ENCODE measurements around the gene LTBP1. TPM values are rescaled to one million over a fixed set of nuclear protein-coding genes. Genes with fewer than 3 reads are reported as not detected.

LTBP1 gene
- polyA plus RNA-seq, 1 donor (not counting 4 experiments of a cell fraction or from before 2014, with no cell fraction given) = 9.2 TPM

- TF ChIP-seq EZH2 (IDR thresholded peaks at IDR 0.05; ENCODE audit: low read length) (no peak), CTCF (optimal IDR thresholded peaks at IDR 0.05 in 1 of 3, IDR thresholded peaks at IDR 0.05 in 1 of 3, conservative IDR thresholded peaks at IDR 0.05 in 1 of 3; ENCODE audit: extremely low read depth in 1 of 3, insufficient read depth in 2 of 3, low read length in 3 of 3) (peak; percentile 12 to 47 (median 19))
- Histone ChIP-seq H3K79me2 (ENCODE audit: control insufficient read depth, insufficient read depth, low read length) (no peaks in the 10 kb centered on the region), H3K27me3 (ENCODE audit: control insufficient read depth, extremely low read depth, insufficient read depth, low read length) (no peaks in the 10 kb centered on the region), H3K4me3 (ENCODE audit: control insufficient read depth in 2 of 3, extremely low read depth in 1 of 3, insufficient read depth in 2 of 3, low read depth in 1 of 3, low read length in 3 of 3) (no peak overlapping the region), H2AFZ (ENCODE audit: control insufficient read depth, low read length) (no peak overlapping the region), H3K36me3 (ENCODE audit: control insufficient read depth in 2 of 2, extremely low read depth in 1 of 2, insufficient read depth in 2 of 2, low read length in 2 of 2) (no peaks in the 10 kb centered on the region), H3K4me2 (ENCODE audit: control insufficient read depth, extremely low read depth, insufficient read depth, low read depth, low read length) (no peak overlapping the region), H3K9me1 (ENCODE audit: control insufficient read depth, extremely low read depth, insufficient read depth, low read length) (no peaks in the 10 kb centered on the region), H3K4me1 (ENCODE audit: control insufficient read depth, extremely low read depth, insufficient read depth, low read length) (peaks cover 8% of the 10 kb centered on the region), H3K9me3 (ENCODE audit: control insufficient read depth, low read depth, low read length) (no peaks in the 10 kb centered on the region), H4K20me1 (ENCODE audit: control insufficient read depth, extremely low read depth, insufficient read depth, low read length) (no peaks in the 10 kb centered on the region), H3K9ac (ENCODE audit: control insufficient read depth, extremely low read depth, insufficient read depth, low read length) (no peak overlapping the region), H3K27ac (ENCODE audit: control insufficient read depth, insufficient read depth, low read length) (no peak overlapping the region)
- dilution Hi-C loops (cut with MboI; ENCODE audit: extremely low pct_ligation_motif_present, low sequenced_read_pairs) = no loop called here
- FAIRE-seq (no peak), DNase-seq (ENCODE audit: low read depth, low spot score) (no peak)
These were observed 466.2 kb downstream of the LTBP1 start for GRCh38 chr2:33412920-33413319.

GRCh38 chr2:33419581-33420200, 472.9 kb downstream of the LTBP1 start:
- H4K20me1 ChIP-seq (ENCODE audit: control insufficient read depth, extremely low read depth, insufficient read depth, low read length) = no peaks in the 10 kb centered on the region
- H3K4me2 ChIP-seq (ENCODE audit: control insufficient read depth, extremely low read depth, insufficient read depth, low read depth, low read length) = no peak overlapping the region
- H3K27ac ChIP-seq (ENCODE audit: control insufficient read depth, insufficient read depth, low read length) = no peak overlapping the region
- H3K9me1 ChIP-seq (ENCODE audit: control insufficient read depth, extremely low read depth, insufficient read depth, low read length) = no peaks in the 10 kb centered on the region
- FAIRE-seq = no peak
- no peak overlapping the region for H2AFZ ChIP-seq (ENCODE audit: control insufficient read depth, low read length)
- H3K4me3 ChIP-seq (ENCODE audit: control insufficient read depth in 2 of 3, extremely low read depth in 1 of 3, insufficient read depth in 2 of 3, low read depth in 1 of 3, low read length in 3 of 3) = no peak overlapping the region
- H3K36me3 ChIP-seq (ENCODE audit: control insufficient read depth in 2 of 2, extremely low read depth in 1 of 2, insufficient read depth in 2 of 2, low read length in 2 of 2) = no peaks in the 10 kb centered on the region
- dilution Hi-C loops (cut with MboI; ENCODE audit: extremely low pct_ligation_motif_present, low sequenced_read_pairs) = no loop called here
- no peaks in the 10 kb centered on the region for H3K4me1 ChIP-seq (ENCODE audit: control insufficient read depth, extremely low read depth, insufficient read depth, low read length)
- DNase-seq (ENCODE audit: low read depth, low spot score) = no peak
- no peaks in the 10 kb centered on the region for H3K27me3 ChIP-seq (ENCODE audit: control insufficient read depth, extremely low read depth, insufficient read depth, low read length)
- H3K9me3 ChIP-seq (ENCODE audit: control insufficient read depth, low read depth, low read length) = no peaks in the 10 kb centered on the region
- no peaks in the 10 kb centered on the region for H3K79me2 ChIP-seq (ENCODE audit: control insufficient read depth, insufficient read depth, low read length)
- TF ChIP-seq EZH2 (IDR thresholded peaks at IDR 0.05; ENCODE audit: low read length) = no peak
- TF ChIP-seq CTCF (optimal IDR thresholded peaks at IDR 0.05 in 1 of 3, IDR thresholded peaks at IDR 0.05 in 1 of 3, conservative IDR thresholded peaks at IDR 0.05 in 1 of 3; ENCODE audit: extremely low read depth in 1 of 3, insufficient read depth in 2 of 3, low read length in 3 of 3) = no peak
- H3K9ac ChIP-seq (ENCODE audit: control insufficient read depth, extremely low read depth, insufficient read depth, low read length) = no peak overlapping the region

Measured in keratinocyte (primary cell).